Cardiac fibroblast (primary cell): ENCODE results near the gene DCUN1D2.

Experiments used
- DNase-seq, 2 donors: peaks; one replicate each; pipeline versions ENCODE4 v3.0.0 to v3.0.0-alpha.2; 2010; ENCODE audit warnings: low read depth in 2 of 2
- H3K4me3 ChIP-seq, 2 donors: replicated peaks in 1 of 2; 1 replicate in 1 of 2; 2 replicates in 1 of 2; pipeline ENCODE4 v1.5.1; 2011; ENCODE audit warnings: low read depth in 2 of 2, low read length in 2 of 2, mild to moderate bottlenecking in 2 of 2, moderate library complexity in 1 of 2
- CTCF ChIP-seq: IDR thresholded peaks from one replicate; pipeline ENCODE4 v1.5.1; 2011; ENCODE audit warnings: low read depth, mild to moderate bottlenecking, low read length, inconsistent platforms

DCUN1D2 gene

GRCh38 chr13:113468029-113468428 lies 22.5 kb downstream of the DCUN1D2 start:
- TF ChIP-seq CTCF: no peak
- no peak overlapping the region for H3K4me3 ChIP-seq
- DNase-seq: no peak

GRCh38 chr13:113466383-113466782 lies 24.1 kb downstream of the DCUN1D2 start:
- H3K4me3 ChIP-seq: no peak overlapping the region
- no peak for TF ChIP-seq CTCF
- DNase-seq: no peak

- no peak for DNase-seq
- H3K4me3 ChIP-seq: no peak overlapping the region
- TF ChIP-seq CTCF: no peak
Observed at GRCh38 chr13:113465300-113465699, 25.2 kb downstream of the DCUN1D2 start.

- H3K4me3 ChIP-seq: no peak overlapping the region
- no peak for DNase-seq
- no peak for TF ChIP-seq CTCF
Observed at GRCh38 chr13:113464476-113464875, 26.0 kb downstream of the DCUN1D2 start.

- TF ChIP-seq CTCF: no peak
- no peak for DNase-seq
- H3K4me3 ChIP-seq: no peak overlapping the region
Observed at GRCh38 chr13:113461022-113461751, 29.3 kb downstream of the DCUN1D2 start.

- H3K4me3 ChIP-seq: no peak overlapping the region
- no peak for TF ChIP-seq CTCF
- no peak for DNase-seq
Observed at GRCh38 chr13:113460599-113460998, 29.9 kb downstream of the DCUN1D2 start.

- no peak for TF ChIP-seq CTCF
- DNase-seq: no peak
- H3K4me3 ChIP-seq: no peak overlapping the region
Observed at GRCh38 chr13:113460064-113460555, 30.4 kb downstream of the DCUN1D2 start.
